GM18858 (cell line): ENCODE measurements around the gene CHPT1.

ENCODE experiments used
- ATAC-seq: cut with Tn5 transposase; IDR thresholded peaks from one replicate; pipeline ENCODE4 v1.9.1; 2021; ENCODE audit not compliant: unreplicated experiment

Gene CHPT1

DNA sequence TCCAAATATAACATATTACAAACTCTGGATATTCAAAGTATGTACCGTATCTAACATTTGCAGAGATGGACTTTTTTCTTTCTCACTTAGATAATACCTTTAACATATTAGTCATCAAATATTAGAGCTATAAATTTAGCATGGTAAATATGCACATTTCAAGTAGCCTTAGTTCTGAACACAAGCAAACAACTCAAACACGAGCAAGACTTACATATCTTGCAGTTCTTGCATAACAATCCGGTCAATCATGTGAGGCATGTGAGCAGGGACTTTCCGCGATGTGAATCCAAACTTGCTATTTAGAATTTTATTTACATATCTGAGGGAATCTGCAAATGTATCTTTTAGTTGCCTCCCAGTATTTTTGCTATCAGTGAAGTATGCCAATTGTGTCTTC, 63.9 kb downstream of the CHPT1 start:
- ATAC-seq = no peak

DNA sequence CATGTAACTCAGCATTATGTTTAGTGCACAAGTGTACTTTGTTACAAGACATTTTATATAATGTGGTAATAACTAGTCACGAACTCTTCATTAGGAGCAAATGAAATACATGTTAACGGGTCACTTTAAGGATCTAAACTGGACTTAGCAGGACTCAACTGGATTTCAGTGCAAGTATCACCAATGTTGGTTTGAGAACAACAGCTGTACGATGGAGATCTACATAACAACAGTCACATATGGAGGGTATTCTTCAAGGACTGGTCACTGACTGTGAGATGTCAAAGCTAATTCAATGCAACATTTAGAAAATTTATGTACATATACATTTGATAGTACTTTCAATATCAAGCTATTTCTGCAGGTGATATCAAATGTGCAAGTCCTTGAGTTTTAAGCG, 64.3 kb downstream of the CHPT1 start:
- ATAC-seq = no peak

DNA sequence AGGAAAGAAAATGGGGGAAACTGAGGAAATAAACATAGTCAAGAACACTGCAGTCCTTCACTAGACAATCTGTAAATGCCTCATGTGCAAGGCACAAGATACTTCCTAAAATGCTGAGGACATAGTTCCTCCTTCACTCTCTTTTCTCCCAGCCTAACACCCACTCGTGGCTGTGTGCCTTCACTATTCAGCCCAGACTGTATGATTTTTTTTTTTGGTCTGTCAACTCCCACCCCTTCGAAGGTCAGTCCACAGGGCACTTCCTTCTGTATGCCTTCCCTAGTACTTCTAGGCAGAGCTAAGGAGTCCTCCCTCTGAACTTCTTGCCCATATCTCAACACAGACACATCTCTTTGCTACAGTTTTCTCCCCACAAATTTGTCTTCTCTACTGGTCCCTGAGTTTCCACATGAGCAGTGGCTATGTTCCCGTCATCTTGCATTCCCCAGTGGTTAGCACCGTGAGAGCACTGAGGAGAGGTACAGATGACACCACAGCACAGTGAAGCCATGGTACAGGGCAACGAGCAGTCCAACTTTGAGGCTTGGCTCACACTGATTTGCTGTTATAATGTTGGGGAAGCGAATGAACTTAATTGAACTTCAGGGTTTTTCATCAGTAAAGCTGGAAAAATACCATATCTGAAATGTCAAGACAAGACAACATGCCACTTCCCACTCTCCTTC, 65.9 kb downstream of the CHPT1 start:
- no peak for ATAC-seq

DNA sequence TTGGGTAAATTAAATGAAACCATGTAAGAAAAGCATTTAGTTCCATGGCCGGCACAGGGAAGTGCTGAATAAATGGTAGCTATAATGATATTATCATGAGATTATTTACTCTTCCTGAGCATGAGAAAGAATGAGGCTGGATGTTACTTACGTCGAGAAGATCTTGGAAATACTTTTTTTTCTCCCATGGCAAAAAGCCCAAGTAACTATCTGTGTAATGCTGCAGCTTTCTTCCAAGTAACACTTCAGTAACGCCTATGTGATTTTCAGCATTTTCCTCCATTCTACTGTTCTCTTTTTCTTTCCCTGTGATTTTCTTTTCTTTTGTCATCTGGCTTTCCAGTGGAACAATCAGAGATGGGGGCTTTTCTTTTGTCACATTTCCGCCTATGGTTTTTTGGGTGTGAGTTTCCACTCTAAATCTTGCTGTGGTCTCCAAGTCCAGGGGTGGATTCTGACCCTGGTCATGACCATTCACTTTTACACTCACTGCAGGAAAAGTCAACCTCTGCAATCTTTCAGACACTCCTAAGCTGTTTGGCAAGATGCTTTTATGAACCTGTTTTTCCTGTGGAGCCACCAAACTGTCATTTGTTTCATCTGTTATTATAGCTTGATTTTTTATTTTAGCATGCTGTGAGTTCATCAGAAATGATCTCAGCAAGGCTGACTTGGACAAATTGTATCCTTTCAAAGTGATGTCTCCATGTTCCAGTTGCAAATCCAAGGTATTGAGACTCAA, 66.8 kb downstream of the CHPT1 start:
- no peak for ATAC-seq

DNA sequence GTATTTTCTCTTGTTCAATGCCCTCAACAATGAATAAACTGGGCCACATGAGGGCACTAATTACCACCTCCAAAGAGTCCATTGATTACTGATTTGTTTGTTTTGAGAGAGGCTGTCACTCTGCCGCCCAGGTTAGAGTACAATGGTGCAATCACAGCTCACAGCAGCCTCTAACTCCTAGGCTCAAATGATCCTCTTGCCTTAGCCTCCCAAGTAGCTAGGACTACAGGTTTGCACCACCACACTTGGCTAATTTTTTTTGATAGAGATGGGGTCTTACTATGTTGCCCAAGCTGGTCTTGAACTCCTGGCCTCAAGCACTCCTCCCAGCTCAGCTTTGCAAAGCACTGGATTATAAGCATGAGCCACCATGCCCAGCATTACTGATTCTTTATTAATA, 70.1 kb downstream of the CHPT1 start:
- ATAC-seq = no peak

DNA sequence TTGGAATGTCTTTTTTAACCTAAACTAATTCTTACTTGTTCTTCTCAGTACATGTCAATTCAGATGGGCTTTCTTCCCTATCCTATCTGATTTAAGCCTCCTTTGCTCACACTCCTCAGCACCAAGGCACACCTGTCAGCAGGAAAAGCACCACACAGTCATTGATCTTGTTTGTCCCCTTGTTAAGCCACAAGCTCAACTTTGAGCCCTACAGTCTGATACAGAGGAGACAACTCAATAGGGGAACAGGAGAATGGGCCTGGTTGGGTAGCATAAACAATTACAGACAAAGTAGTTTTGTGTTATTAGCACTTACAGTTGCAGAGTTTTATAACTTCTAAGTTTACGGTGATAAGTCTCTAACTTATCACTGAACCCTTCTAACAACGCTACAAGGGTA, 71.3 kb downstream of the CHPT1 start:
- ATAC-seq = no peak

DNA sequence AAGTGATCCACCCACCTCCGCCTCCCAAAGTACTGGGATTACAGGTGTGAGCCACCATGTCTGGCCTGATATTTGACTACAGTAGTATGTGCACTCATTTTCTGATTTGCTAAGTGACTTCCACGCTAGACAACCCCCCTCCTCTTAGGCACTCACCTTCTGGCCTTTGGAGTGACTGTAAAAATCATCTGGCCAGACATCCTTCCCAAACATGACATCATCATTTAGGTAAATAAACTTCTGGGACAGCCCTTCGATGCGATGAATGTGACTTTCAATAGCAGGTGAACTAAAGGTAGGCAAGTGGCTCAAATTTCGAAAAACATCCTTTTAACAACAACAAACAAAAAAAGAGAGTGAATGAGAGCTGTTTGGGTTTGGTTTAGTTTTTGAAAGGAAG, 72.4 kb downstream of the CHPT1 start:
- ATAC-seq = no peak

DNA sequence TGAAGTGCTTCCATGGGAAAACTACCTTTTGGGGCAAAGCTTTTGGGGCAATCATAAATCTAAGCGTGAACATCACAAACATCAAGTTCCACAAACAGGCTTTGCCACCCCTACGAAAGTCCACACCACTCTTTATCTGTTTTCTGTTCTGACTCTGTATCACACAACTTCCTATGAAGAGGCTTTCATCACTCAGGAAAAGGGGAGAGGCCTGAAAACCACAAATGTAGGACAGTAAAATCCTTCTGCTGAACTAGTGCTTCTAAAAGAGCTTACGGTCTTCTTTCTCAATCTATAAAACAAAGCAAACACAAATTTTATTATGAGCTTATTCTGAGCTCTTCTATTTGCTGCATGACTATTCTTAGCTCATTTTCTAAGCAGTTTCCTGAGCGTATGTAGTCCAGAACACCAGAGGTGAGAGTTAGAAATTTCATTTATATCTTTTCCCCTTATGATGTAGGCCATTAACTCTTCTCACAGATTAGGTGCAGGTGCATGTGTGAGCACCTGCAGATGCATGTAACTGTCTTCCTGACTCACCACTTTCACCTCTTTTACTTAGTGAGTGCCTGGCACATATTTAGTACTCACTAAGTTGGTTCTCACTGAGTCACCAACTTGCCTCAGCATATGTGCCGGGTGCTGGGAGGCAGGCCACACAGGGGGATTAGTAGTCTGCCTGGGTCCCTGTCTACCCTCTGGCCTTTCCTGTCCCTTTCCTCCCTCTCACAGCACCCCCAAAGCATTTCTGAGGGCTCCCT, 74.8 kb downstream of the CHPT1 start:
- no peak for ATAC-seq

DNA sequence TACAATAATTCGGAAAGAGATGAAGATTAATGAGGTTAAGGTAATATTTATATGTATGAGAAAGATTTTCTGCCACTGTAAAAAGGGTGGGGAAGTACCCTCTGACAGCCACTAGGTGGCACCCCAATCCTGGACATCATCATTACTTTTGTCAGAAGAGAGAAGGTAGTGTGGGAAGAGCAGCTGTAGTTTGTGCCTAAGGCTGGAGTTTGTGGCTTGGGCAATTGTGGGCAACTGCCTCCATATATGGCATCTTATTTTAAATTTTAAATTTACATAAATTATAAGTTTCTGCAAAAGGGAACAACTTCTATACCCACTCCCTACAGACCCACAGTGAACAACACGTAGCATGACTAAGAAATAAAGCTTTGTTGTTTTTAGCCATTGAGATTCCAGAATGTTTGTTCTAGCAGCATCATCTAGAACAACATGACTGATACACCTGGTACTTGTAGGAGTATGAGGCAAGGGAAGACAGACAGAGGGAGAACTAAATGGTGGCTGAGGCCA, 76.3 kb downstream of the CHPT1 start:
- ATAC-seq = peak; percentile 65

DNA sequence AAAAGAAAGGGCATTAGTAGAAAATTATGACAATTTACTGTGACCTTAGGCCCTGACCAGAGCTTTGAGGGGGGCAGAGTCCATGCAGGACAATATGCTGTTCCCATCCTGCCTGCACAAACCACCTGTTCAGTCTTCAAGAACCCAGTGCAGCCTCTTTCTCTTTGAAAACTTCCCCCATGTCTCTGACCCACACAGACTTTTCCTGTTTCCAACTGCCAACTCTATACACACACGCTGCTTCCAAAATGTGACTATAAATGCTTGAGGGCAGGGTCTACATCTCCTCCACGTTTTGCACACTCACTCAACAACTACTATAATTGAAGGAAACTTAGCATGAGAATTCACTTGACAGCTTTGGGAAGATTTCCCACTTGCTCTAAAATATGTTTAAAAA, 78.4 kb downstream of the CHPT1 start:
- no peak for ATAC-seq

DNA sequence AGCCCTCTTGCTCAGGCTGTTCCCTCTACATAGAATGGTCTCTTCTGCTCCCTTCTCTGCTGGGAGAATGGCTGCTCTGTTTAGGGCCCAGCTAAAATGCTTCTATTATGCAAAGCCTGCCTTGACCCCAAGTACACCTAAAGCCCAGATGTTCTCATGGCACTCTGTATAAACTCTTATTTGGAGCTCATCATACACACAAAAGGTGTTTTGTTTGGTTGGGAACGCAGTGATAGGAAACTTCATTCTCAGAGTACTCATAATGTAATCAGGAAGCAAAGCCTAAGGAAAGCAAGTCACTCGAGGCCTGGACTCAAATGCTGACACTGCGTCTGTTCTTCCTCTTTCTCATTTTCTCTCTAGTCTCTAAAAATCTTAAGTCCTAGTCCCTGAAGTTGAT, 80.0 kb downstream of the CHPT1 start:
- no peak for ATAC-seq

DNA sequence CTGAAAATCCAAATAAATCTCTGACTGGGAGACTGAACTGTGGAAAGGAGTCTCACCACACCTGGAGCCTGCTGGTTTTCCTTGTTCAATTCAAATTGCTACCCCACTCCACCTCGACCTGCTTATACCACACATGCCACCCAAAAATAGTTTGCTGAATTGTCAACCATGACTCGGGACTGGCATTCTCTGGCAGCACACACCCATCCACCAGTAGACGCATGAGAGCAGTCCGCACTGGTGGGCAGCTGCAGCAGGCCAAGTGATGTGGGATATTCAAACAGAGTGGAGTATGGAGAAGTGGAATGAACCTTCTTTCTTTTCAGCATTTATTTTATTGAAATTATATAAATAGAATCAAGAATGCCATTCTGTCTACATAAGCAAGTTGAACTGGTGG, 80.5 kb downstream of the CHPT1 start:
- ATAC-seq = no peak
